Measurements from ENCODE around the gene HMMR. TPM values are rescaled to one million over a fixed set of nuclear protein-coding genes. Genes with fewer than 3 reads are reported as not detected.

HMMR gene
- total RNA-seq, 1 experiment from 2014 or later, result 57.6 TPM

- Histone ChIP-seq H3K4me1 (ENCODE audit: insufficient read depth, low read length, poor library complexity, severe bottlenecking) (no peaks in the 10 kb centered on the region), H3K27ac (ENCODE audit: low read depth, low read length, poor library complexity, severe bottlenecking) (no peak overlapping the region), H3K36me3 (ENCODE audit: insufficient read depth, low read length, poor library complexity, severe bottlenecking) (no peaks in the 10 kb centered on the region), H3K4me3 (ENCODE audit: low read depth, low read length, poor library complexity, severe bottlenecking) (no peak overlapping the region), H3K27me3 (replicated peaks; ENCODE audit: insufficient read depth, low read depth, low read length, poor library complexity) (peaks cover 14% of the 10 kb centered on the region), H3K9me3 (ENCODE audit: low read depth, low read length, poor library complexity, severe bottlenecking) (no peaks in the 10 kb centered on the region)
- TF ChIP-seq CTCF (conservative IDR thresholded peaks at IDR 0.05; ENCODE audit: low read depth, low read length) (no peak), EZH2 (IDR thresholded peaks at IDR 0.05; ENCODE audit: borderline replicate concordance, low read depth, low read length, poor library complexity, severe bottlenecking) (no peak)
- DNase-seq (ENCODE audit: low spot score), result no peak
- BruUV-seq (replicated peaks), result no TSS peak
- CTCF ChIA-PET, result no interaction called here
- intact Hi-C loops (cut with micrococcal nuclease; ENCODE audit: unreplicated experiment), result no loop called here
- POLR2A ChIA-PET (ENCODE audit: low non-redundant PET), result no interaction called here
Observed at GRCh38 chr5:163540696-163541095, 80.3 kb downstream of the HMMR start.

Other genes starting within 250 kb of the HMMR start
- gene CCNG1, start 23.0 kb upstream of the HMMR start, total RNA-seq (2021), result 130 and 151 TPM in 2 replicates
- 53.2 and 67.2 TPM in 2 replicates for gene NUDCD2, start 530 bp upstream of the HMMR start, total RNA-seq (2021)
- gene MAT2B, start 45.0 kb downstream of the HMMR start, total RNA-seq (2021), result 49.9 and 50.3 TPM in 2 replicates